Upper lobe of left lung (tissue), 6 donors: ENCODE measurements around the gene GARIN6. TPM values are rescaled to one million over a fixed set of nuclear protein-coding genes. Genes with fewer than 3 reads are reported as not detected.

Experiments
- ATAC-seq, 2 donors: fragments of 200-7000 bp; cut with Tn5 transposase; one replicate each; pipeline ENCODE4 v1.9.1; 2022; ENCODE audit warnings: mild to moderate bottlenecking in 2 of 2, moderate library complexity in 2 of 2; ENCODE audit not compliant: low FRiP score in 2 of 2
- DNase-seq, 2 donors: peaks; one replicate each; pipeline ENCODE4 v3.0.0-alpha.2; 2019 to 2020
- H3K27ac ChIP-seq, 4 donors: fragments of 200-600 bp; sonication (generic); one replicate each; pipeline ENCODE4 v1.5.1; 2016 to 2019
- H3K27me3 ChIP-seq, 4 donors: fragments of 200-600 bp; sonication (generic); one replicate each; pipeline ENCODE4 v1.5.1; 2017 to 2019
- H3K36me3 ChIP-seq, 4 donors: fragments of 200-600 bp; sonication (generic); one replicate each; pipeline ENCODE4 v1.5.1; 2016 to 2019
- H3K4me1 ChIP-seq, 4 donors: fragments of 200-600 bp; sonication (generic); one replicate each; pipeline ENCODE4 v1.5.1; 2018 to 2019
- H3K4me3 ChIP-seq, 4 donors: fragments of 200-600 bp; sonication (generic); one replicate each; pipeline ENCODE4 v1.5.1; 2017 to 2019; ENCODE audit warnings: mild to moderate bottlenecking in 2 of 4, moderate library complexity in 1 of 4
- H3K9me3 ChIP-seq, 4 donors: fragments of 200-600 bp; sonication (generic); one replicate each; pipeline ENCODE4 v1.5.1; 2018 to 2019
- EP300 ChIP-seq, 4 donors: sonication (generic); formaldehyde crosslinking; IDR thresholded peaks; one replicate each; pipeline ENCODE4 v1.5.1; 2017; ENCODE audit warnings: antibody characterized with exemption in 4 of 4, control low read depth in 2 of 4
- POLR2A ChIP-seq, 4 donors: fragments of 450-650 bp; IDR thresholded peaks; one replicate each; pipeline ENCODE4 v1.5.1; 2016 to 2017; ENCODE audit warnings: antibody characterized with exemption in 4 of 4, mild to moderate bottlenecking in 2 of 4
- POLR2AphosphoS5 ChIP-seq, 2 donors: sonication (generic); formaldehyde crosslinking; IDR thresholded peaks; one replicate each; pipeline ENCODE4 v1.5.1; 2017; ENCODE audit warnings: antibody characterized with exemption in 2 of 2
- WGBS, 2 donors: methylation state at CpG; one replicate each; pipeline ENCODE4 v1.1.5; 2017 to 2018; 5-methylcytosine and 5-hydroxymethylcytosine counted together
- total RNA-seq, 6 donors: library from RNA; depleted of rRNA in 4 of 6; stranded (reverse); fragments of >200 nt in 4 of 6; gene quantifications; one replicate each; pipeline versions ENCODE4 v1.1.0 to v1.2.1, GENCODE V29; 2016 to 2021
- TF ChIP-seq, protein P1 (sequence below), 6 experiments: fragments of 450-650 bp in 4 of 6; fragments of 200-600 bp in 2 of 6; sonication (generic) in 2 of 6; IDR thresholded peaks; one replicate each; pipeline ENCODE4 v1.5.1; 2016 to 2019; ENCODE audit warnings: antibody characterized with exemption in 6 of 6
- donor health status: DM: no; HTN: no; CAD: no; lungs with moderate emphysema.
- donor health status: DM: no; HTN: yes; CAD: no; lungs with severe emphysema.

Gene GARIN6
- total RNA-seq, 6 donors from 2014 or later, result not detected

DNA sequence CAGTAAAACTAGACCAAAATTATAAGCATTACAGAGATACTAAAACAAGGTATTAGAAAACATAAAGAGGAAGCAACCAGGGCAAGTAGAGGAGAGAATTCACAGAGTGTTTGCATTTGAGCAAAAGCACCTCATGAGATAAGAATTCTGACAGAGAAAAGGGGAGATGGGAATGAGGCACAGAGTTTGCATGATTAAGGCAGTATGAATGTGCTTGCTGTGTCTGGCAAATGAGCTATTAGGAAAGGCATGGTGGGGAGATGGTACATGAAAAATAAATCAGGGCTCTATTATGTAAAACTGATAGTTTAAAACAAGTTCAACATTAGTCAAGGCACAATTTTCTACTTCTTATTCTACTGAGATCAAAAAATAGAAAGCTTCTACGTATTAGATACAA lies 23.1 kb downstream of the GARIN6 start:
- H3K27ac ChIP-seq, result no peak overlapping the region
- H3K27me3 ChIP-seq, result no peaks in the 10 kb centered on the region
- no peaks in the 10 kb centered on the region for H3K4me1 ChIP-seq
- H3K9me3 ChIP-seq, result no peaks in the 10 kb centered on the region
- no peak overlapping the region for H3K4me3 ChIP-seq
- H3K36me3 ChIP-seq, result no peaks in the 10 kb centered on the region
- ATAC-seq (no peak), DNase-seq (no peak)
- 83 to 87% methylated on average over 1 of the region's 1 CpG for WGBS, 2 donors
- no peak for TF ChIP-seq EP300 (IDR thresholded peaks at IDR 0.05)
- TF ChIP-seq, protein P1, sequence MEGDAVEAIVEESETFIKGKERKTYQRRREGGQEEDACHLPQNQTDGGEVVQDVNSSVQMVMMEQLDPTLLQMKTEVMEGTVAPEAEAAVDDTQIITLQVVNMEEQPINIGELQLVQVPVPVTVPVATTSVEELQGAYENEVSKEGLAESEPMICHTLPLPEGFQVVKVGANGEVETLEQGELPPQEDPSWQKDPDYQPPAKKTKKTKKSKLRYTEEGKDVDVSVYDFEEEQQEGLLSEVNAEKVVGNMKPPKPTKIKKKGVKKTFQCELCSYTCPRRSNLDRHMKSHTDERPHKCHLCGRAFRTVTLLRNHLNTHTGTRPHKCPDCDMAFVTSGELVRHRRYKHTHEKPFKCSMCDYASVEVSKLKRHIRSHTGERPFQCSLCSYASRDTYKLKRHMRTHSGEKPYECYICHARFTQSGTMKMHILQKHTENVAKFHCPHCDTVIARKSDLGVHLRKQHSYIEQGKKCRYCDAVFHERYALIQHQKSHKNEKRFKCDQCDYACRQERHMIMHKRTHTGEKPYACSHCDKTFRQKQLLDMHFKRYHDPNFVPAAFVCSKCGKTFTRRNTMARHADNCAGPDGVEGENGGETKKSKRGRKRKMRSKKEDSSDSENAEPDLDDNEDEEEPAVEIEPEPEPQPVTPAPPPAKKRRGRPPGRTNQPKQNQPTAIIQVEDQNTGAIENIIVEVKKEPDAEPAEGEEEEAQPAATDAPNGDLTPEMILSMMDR (IDR thresholded peaks at IDR 0.05), result no peak
- TF ChIP-seq POLR2AphosphoS5 (IDR thresholded peaks at IDR 0.05), result no peak

DNA sequence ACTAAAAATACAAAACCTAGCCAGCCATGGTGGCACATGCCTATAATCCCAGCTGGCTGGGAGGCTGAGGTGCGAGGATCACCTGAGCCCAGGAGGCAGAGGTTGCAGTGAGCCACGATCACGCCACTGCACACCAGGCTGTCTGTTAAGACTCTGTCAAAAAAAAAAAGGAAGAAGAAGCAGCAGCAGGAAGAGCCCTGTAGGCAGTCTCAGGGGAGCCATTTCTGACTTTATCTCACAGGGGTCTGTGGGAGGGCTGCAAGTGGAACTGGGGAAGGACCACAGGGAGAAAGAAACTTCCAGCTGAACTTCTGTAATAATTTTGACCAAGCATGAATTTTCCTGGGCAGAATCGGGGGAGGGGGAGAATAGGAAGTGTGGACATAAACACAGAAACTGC lies 32.7 kb downstream of the GARIN6 start:
- peaks cover 0 to 2% (median 0%) of the 10 kb centered on the region in 4 donors for H3K9me3 ChIP-seq
- no peak overlapping the region for H3K4me3 ChIP-seq
- no peaks in the 10 kb centered on the region for H3K27me3 ChIP-seq
- no peak overlapping the region for H3K27ac ChIP-seq
- DNase-seq (no peak), ATAC-seq (no peak)
- no peak for TF ChIP-seq POLR2A (IDR thresholded peaks at IDR 0.05)
- no peak for TF ChIP-seq EP300 (IDR thresholded peaks at IDR 0.05)
- TF ChIP-seq POLR2AphosphoS5 (IDR thresholded peaks at IDR 0.05), result no peak
- TF ChIP-seq, protein P1 (IDR thresholded peaks at IDR 0.05), result no peak
- no peaks in the 10 kb centered on the region for H3K36me3 ChIP-seq
- WGBS, 2 donors, result 51 to 64% methylated on average over 4 of the region's 4 CpGs
- H3K4me1 ChIP-seq, result no peaks in the 10 kb centered on the region

DNA sequence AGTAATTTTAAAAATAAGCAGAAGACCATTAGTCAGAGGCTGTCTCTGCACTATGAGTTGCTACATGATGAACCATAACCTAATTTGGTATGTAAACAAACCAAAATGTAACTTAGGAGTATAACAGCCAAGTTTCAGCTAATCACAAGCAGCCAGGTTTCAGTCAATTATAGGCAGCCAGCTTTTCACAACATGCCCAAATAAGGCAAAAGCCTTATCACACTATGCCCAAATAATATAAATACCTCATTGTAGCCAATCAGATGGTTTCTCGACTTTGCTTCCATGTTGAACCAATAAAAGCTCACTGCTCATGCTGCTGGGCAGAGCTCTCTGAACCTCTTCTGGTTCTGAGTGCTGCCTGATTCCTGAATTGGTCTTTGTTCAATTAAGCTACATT lies 38.6 kb downstream of the GARIN6 start:
- H3K36me3 ChIP-seq, result no peaks in the 10 kb centered on the region
- no peaks in the 10 kb centered on the region for H3K27me3 ChIP-seq
- H3K27ac ChIP-seq, result no peak overlapping the region
- ATAC-seq (no peak), DNase-seq (no peak)
- 83 to 86% methylated on average over 1 of the region's 1 CpG for WGBS, 2 donors
- H3K4me3 ChIP-seq, result no peak overlapping the region
- no peak for TF ChIP-seq EP300 (IDR thresholded peaks at IDR 0.05)
- TF ChIP-seq POLR2AphosphoS5 (IDR thresholded peaks at IDR 0.05), result no peak
- TF ChIP-seq POLR2A (IDR thresholded peaks at IDR 0.05), result no peak
- TF ChIP-seq, protein P1 (IDR thresholded peaks at IDR 0.05), result no peak
- H3K4me1 ChIP-seq, result no peaks in the 10 kb centered on the region
- H3K9me3 ChIP-seq, result peaks cover 0 to 5% (median 0%) of the 10 kb centered on the region in 4 donors

DNA sequence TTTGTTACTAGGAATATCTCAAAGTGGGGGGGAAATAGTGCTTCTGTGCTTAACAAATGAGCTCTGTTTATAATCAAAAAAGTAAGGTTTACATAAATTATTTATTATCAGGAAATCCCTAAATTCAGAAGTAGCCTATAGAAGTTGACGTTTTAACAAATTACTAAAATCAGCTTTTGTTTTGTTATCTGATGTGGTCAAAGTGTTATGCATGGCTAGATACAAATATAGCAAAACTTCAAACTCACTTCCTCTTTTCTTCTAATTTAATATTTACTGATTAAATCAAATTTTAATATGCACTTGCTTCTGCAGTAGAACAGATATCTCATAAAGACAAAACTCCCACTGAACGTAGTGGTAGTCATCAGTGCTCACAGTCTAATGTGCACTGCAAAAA lies 47.5 kb downstream of the GARIN6 start:
- TF ChIP-seq, protein P1 (IDR thresholded peaks at IDR 0.05), result no peak
- TF ChIP-seq POLR2AphosphoS5 (IDR thresholded peaks at IDR 0.05) (no peak), EP300 (IDR thresholded peaks at IDR 0.05) (no peak), POLR2A (IDR thresholded peaks at IDR 0.05) (no peak)
- Histone ChIP-seq H3K4me3 (no peak overlapping the region), H3K4me1 (no peaks in the 10 kb centered on the region), H3K27ac (no peak overlapping the region), H3K27me3 (no peaks in the 10 kb centered on the region), H3K9me3 (no peaks in the 10 kb centered on the region), H3K36me3 (no peaks in the 10 kb centered on the region)
- ATAC-seq (no peak), DNase-seq (no peak)
- 27 to 35% methylated on average over 2 of the region's 2 CpGs for WGBS, 2 donors
